HFFc6 (cell line): ENCODE results near the gene RNU4-1. TPM values are rescaled to one million over a fixed set of nuclear protein-coding genes. Genes with fewer than 3 reads are reported as not detected.

Experiments used
- DNase-seq: peaks from one replicate; pipeline ENCODE4 v3.0.0-alpha.2; 2018
- H3K27ac Mint-ChIP-seq: 2 replicates; pipeline ENCODE4 v1.8.0; 2020; ENCODE audit warnings: mild to moderate bottlenecking, mixed read lengths
- H3K27me3 Mint-ChIP-seq: 2 replicates; pipeline ENCODE4 v1.8.0; 2021; ENCODE audit warnings: mild to moderate bottlenecking, moderate library complexity, mixed read lengths; ENCODE audit not compliant: insufficient read depth
- H3K36me3 Mint-ChIP-seq: 2 replicates; pipeline ENCODE4 v1.8.0; 2021; ENCODE audit warnings: low read depth, mixed read lengths
- H3K4me1 Mint-ChIP-seq: 2 replicates; pipeline ENCODE4 v1.8.0; 2020; ENCODE audit warnings: low read depth, mixed read lengths
- H3K4me3 Mint-ChIP-seq: 2 replicates; pipeline ENCODE4 v1.8.0; 2020; ENCODE audit warnings: mild to moderate bottlenecking, moderate library complexity, mixed read lengths
- H3K9me3 Mint-ChIP-seq: 2 replicates; pipeline ENCODE4 v1.8.0; 2020; ENCODE audit warnings: mild to moderate bottlenecking, mixed read lengths
- total RNA-seq, 6 experiments: library from RNA; stranded (reverse); fragmentation: NEBNext Ultra II Directional; extraction: Animal tissue kit (Norgen Biotek cat#: 25700); gene quantifications; 2 replicates in 1 of 6; 3 replicates in 5 of 6; pipeline ENCODE4 v1.2.3, GENCODE V29; 2021
- TF ChIP-seq, protein P1 (sequence below): fragments of 200-600 bp; sonication (generic); IDR thresholded peaks from 2 replicates; pipeline ENCODE4 v1.5.0; 2021; ENCODE audit warnings: antibody characterized with exemption, mild to moderate bottlenecking

The RNU4-1 gene
- total RNA-seq, 6 experiments from 2014 or later, result 766 to 1,512 (median 1,200) TPM

- peaks cover 4% of the 10 kb centered on the region for H3K27me3 Mint-ChIP-seq
- TF ChIP-seq, protein P1, sequence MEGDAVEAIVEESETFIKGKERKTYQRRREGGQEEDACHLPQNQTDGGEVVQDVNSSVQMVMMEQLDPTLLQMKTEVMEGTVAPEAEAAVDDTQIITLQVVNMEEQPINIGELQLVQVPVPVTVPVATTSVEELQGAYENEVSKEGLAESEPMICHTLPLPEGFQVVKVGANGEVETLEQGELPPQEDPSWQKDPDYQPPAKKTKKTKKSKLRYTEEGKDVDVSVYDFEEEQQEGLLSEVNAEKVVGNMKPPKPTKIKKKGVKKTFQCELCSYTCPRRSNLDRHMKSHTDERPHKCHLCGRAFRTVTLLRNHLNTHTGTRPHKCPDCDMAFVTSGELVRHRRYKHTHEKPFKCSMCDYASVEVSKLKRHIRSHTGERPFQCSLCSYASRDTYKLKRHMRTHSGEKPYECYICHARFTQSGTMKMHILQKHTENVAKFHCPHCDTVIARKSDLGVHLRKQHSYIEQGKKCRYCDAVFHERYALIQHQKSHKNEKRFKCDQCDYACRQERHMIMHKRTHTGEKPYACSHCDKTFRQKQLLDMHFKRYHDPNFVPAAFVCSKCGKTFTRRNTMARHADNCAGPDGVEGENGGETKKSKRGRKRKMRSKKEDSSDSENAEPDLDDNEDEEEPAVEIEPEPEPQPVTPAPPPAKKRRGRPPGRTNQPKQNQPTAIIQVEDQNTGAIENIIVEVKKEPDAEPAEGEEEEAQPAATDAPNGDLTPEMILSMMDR, result peak; percentile 61
- no peak overlapping the region for H3K27ac Mint-ChIP-seq
- H3K4me1 Mint-ChIP-seq, result peaks cover 16% of the 10 kb centered on the region
- no peak overlapping the region for H3K4me3 Mint-ChIP-seq
- DNase-seq, result no peak
- H3K9me3 Mint-ChIP-seq, result no peaks in the 10 kb centered on the region
- H3K36me3 Mint-ChIP-seq, result no peaks in the 10 kb centered on the region
Measured at GRCh38 chr12:120314220-120314619, 21.2 kb upstream of the RNU4-1 start.

DNA sequence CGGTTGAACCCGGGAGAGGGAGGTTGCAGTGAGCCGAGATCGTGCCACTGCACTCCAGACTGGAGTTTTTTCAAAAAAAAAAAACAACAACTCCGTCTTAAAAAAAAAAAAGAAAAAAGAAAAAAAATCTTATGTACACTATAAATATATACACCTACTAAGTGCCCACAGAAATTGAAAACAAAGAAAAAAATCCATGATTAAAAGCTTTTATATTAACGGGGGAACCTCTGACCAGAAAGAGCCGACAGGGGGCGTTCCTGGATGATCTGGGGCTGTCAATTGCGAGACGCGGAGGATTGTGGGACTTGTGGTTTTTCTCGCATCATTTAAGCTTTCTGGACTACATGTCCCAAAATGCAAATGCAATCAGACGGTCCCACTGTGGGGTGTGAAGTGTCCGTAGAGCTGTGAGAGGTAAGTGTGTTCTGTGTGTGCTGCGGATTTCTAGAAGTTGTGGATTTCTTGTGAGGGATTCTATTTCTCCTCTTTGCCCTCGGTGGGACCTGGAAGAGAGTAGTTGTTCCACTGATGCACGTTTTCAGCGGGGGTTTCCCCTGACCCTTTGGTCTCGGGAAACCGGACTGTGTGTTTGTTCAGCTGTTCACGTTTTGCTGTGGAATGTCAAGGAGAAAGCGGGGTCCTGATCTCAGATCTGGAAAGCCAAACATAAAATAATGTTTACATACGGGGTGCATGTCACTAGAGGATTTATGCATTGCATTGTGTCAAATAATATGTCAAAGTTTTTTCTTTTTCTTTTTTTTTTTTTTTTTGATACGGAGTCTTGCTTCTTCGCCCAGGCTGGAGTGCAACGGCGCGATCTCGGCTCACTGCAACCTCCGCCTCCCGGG lies 9.2 kb upstream of the RNU4-1 start, which contains the start of gene SIRT4:
TSS of gene SIRT4 (plus strand) at position 360 of the 854 bp plus-strand sequence. CDS start 1,241 bp downstream, outside the sequence.
- Mint-ChIP-seq H3K4me1 (peaks cover 6% of the 10 kb centered on the region), H3K27me3 (no peaks in the 10 kb centered on the region), H3K9me3 (no peaks in the 10 kb centered on the region), H3K4me3 (peak within 1 kb of the TSS; percentile 91), H3K36me3 (no peaks in the 10 kb centered on the region), H3K27ac (peak within 1 kb of the TSS; percentile 75)
- TF ChIP-seq, protein P1, result peak; percentile 88
- DNase-seq, result peak; percentile 86

GRCh38 chr12:120292411-120292660 lies 701 bp downstream of the RNU4-1 start:
- TF ChIP-seq, protein P1, result no peak
- Mint-ChIP-seq H3K9me3 (no peaks in the 10 kb centered on the region), H3K4me3 (no peak overlapping the region), H3K4me1 (no peaks in the 10 kb centered on the region; the same call in none of the 2 replicates), H3K36me3 (no peaks in the 10 kb centered on the region), H3K27me3 (peaks cover 6% of the 10 kb centered on the region), H3K27ac (no peak overlapping the region)
- DNase-seq, result no peak

- Mint-ChIP-seq H3K27me3 (peaks cover 6% of the 10 kb centered on the region), H3K4me3 (no peak overlapping the region), H3K27ac (no peak overlapping the region), H3K9me3 (no peaks in the 10 kb centered on the region), H3K4me1 (peaks cover 13% of the 10 kb centered on the region), H3K36me3 (no peaks in the 10 kb centered on the region)
- TF ChIP-seq, protein P1, result no peak
- no peak for DNase-seq
Measured at GRCh38 chr12:120290609-120291305, 2.3 kb downstream of the RNU4-1 start.

DNA sequence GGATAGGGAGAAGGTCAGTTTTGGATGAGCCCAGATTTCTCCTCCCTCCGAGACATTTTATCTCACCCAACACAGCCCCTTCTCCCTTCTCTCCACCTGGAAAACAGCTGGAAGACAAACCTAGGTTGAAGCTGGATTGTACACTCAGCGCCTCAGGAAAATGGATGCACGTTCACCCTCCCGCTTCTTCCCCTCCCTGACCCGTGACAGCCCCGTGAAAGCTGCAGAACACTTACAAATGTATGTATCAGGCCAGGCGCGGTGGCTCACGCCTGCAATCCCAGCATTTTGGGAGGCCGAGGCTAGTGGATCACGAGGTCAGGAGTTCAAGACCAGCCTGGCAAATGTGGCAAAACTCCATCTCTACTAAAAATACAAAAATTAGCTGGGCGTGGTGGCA lies 5.5 kb downstream of the RNU4-1 start:
- Mint-ChIP-seq H3K36me3 (no peaks in the 10 kb centered on the region), H3K4me3 (no peak overlapping the region), H3K27me3 (peaks cover 6% of the 10 kb centered on the region), H3K9me3 (no peaks in the 10 kb centered on the region), H3K27ac (no peak overlapping the region), H3K4me1 (peaks cover 13% of the 10 kb centered on the region)
- DNase-seq, result no peak
- TF ChIP-seq, protein P1, result no peak
